Activated CD4-positive, alpha-beta T cell treated with anti-CD3 and anti-CD28 coated beads, Interleukin-2, Interleukin-6, amounts not matched to agents 100 ng/mL and 50 ng/mL, durations not matched to agents 16 hours and 8 hours (primary cell): ENCODE results near the gene FRMD7.
"Not testable (repeated sequence)": the region's sequence is repeated elsewhere in the genome, so short reads cannot be mapped to it uniquely, and the experiment has no call there.

Experiments used
- DNase-seq: peaks from one replicate; pipeline ENCODE4 v3.0.0-alpha.2; 2020

Gene FRMD7

GRCh38 chrX:132127743-132128142 lies at the start of gene FRMD7:
TSS of gene FRMD7 (minus strand) at chrX:132128020. CDS start at chrX:132127844, 176 bp downstream.
- no peak for DNase-seq

DNA sequence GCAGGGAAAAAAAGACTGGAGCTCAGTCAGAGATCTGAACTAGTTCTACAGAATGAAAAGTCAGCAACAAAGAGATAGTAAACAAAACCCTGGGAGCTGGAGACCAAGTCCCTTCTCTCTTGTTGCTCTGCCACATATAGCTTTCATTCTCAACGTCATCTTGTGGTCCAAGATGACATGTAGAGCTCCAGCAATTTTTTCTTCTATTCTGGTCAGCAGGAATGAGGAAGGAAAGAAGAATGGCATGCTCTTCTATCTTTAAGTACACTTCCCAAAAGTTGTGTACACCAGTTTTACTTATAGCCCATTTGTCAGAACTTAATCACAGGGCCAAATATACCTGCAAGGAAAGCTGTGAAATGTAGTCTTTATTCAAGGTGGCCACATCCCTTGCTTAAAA lies 45.8 kb upstream of the FRMD7 start:
- no peak for DNase-seq

- no peak for DNase-seq
Measured at GRCh38 chrX:132171881-132172280, 44.1 kb upstream of the FRMD7 start.

- DNase-seq = no peak
Measured at GRCh38 chrX:132171478-132171877, 43.7 kb upstream of the FRMD7 start.

DNA sequence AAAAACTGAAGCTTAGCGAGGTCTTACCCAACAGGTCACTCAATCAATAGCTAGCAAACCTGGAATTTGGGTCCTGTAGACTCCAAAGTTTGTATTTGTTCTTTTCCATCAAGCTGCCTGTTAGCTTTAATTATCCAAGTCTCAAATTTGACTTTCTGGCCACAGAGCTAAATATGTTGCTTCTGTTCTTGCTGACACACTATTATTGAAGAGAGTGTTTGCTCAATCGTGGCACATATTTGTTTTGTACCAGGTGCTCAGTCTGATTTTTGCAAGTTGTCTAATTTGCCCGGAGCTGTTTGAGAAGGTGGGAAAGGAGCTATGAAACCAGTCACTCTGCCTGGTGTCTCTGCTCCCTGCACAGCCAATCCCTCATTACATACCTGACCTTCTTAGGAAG lies 41.7 kb upstream of the FRMD7 start:
- DNase-seq = no peak

GRCh38 chrX:132165651-132166050 lies 37.8 kb upstream of the FRMD7 start:
- no peak for DNase-seq

DNA sequence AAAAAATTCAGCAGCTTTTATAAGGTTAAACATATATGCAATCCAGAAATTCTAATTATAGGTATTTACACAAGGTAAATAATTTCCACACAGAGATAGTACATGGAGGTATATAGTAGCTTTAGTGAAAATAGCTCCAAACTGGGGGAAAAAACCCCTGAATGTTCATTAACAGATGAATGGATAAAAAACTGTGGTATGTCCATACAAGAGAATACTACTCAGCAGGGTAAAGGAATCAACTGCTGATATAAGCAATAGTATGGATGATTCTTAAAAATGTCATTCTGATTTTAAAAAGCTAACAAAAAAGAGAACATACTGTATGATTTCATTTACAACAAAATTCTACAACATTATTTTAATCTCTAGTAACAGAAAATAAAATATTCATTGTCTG lies 37.2 kb upstream of the FRMD7 start:
- DNase-seq = no peak

DNA sequence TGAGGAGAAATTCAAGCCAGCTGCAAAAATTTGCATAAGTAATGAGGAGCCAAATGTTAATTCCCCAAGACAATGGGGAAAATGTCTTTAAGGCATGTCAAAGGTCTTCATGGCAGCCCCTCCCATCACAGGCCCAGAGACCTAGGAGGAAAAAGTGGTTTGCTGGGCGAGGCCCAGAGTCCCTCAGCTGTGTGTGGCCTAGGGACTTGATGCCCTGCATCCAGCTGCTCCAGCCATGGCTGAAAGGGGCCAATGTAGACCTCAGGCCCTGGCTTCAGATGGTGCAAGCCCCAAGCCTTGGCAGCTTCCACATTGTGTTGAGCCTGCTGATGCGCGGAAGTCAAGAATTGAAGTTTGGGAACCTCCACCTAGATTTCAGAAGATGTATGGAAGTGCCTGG lies 35.3 kb upstream of the FRMD7 start:
- not testable (repeated sequence) for DNase-seq

GRCh38 chrX:132153166-132153565 lies 25.3 kb upstream of the FRMD7 start:
- DNase-seq = no peak

DNA sequence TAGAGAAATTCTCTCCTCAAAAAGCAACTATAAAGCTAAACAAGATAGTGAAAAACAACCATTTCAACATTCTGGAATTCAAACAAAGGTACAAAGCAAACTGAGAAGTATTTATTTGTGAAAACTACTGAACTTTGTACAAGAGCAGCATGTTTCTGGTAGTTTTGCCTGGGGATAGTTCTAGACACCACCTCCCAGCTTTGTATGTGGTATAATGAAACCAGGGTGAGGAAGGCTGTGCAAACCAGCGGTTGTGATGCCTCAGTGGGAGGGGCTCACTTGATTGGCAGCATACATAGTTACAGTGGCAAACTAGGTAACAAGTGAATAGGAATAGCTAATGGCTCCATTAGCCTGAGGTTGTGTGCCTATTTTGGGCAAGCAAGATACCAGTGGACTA lies 18.6 kb upstream of the FRMD7 start:
- DNase-seq = no peak

DNA sequence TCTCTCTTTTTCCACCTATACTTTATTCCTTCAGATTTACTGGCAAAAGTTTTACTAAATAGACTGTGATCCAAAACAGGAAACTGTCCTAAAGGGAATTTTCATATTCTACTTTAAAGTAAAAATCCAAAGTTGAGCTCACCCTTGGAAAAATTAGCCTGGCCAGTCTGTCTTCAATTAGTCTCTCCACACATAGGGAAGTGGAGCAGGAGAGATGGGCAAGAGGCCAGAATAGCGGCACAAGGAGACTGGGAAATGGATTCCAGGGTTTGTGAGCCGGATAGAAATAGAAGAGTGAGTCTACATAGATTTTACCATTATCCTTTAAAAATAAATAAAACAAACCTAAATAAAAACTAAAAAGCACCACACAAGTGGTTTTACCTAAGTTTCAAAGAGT lies 16.2 kb upstream of the FRMD7 start:
- DNase-seq = no peak

- no peak for DNase-seq
Measured at GRCh38 chrX:132125906-132126305, 1.9 kb downstream of the FRMD7 start.

GRCh38 chrX:132120913-132121312 lies 6.9 kb downstream of the FRMD7 start:
- no peak for DNase-seq

DNA sequence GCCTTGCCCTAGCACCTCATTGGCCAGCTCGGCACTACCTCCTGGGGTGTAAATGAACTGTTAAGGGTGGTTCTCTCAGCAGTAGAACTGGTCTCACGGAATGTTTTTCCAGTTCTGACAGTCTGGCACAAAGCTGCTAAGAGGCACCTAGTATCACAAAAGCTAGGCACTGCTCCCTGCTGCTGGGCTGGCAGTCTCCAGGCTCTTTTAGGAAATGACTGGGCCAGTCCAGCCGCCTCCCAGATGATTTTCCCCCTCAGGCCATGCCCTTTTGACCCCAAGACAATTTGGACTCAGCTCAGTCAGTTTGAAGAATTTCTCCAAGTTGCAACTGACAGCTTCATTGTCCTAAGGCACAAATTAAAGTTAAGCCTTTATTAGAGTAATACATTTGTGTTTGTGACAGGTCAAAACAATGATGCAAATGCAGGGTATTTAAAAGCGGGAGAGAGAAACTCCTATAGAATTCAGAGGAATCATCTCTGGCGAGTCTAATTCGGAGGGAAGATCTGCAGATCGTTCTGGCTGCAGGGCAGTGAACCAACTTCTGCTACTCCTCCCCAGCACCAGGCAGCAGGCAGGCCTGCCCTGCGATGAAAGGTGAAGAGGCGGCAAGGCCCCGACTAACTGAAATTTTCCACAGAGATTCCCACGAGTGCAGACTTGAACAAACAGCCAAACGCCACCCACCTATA lies 7.9 kb downstream of the FRMD7 start:
- no peak for DNase-seq

DNA sequence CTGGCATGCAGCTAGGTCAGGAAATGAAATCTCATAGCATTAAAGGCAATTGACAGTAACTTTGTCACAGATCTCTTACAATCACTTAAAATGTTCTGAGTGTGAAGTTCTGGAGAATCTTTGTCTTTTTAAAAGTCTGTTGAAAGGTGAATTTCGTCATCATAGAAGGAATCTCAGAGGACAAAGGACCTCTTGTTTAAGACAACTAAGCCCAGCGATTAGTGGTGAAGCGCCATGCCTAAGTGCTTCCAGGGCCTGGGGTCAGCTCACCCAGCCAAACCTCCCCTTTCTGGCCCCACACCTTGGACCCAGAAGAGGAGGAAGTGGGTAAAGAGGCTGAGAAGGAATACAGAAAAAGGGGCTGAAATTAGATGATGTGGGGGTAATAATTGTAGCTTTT lies 8.5 kb downstream of the FRMD7 start:
- DNase-seq = no peak

GRCh38 chrX:132118358-132118757 lies 9.5 kb downstream of the FRMD7 start:
- DNase-seq = no peak

- DNase-seq = no peak
Measured at GRCh38 chrX:132115792-132116191, 12.0 kb downstream of the FRMD7 start.

- DNase-seq = no peak
Measured at GRCh38 chrX:132114607-132115006, 13.2 kb downstream of the FRMD7 start.

DNA sequence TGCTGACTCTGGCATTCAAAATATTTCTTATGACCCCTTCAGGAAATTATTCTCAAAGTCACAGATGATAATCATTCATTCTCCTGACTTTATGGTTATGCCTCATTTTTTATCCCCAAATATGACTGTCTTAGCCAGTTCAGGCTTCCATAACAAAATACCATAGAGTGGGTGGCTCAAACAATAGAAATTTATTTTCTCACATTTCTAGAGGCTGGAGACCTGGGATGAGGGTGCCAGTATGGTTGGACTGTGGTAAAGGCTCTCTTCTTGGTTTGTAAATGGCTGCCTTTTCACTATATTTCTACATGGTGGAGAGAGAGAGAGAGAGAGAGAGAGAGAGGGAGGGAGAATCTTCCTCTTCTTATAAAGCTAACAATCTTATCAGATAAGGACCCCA lies 20.5 kb downstream of the FRMD7 start:
- no peak for DNase-seq

- DNase-seq = no peak
Measured at GRCh38 chrX:132101799-132102198, 26.0 kb downstream of the FRMD7 start.

GRCh38 chrX:132101206-132101605 lies 26.6 kb downstream of the FRMD7 start:
- DNase-seq = no peak

DNA sequence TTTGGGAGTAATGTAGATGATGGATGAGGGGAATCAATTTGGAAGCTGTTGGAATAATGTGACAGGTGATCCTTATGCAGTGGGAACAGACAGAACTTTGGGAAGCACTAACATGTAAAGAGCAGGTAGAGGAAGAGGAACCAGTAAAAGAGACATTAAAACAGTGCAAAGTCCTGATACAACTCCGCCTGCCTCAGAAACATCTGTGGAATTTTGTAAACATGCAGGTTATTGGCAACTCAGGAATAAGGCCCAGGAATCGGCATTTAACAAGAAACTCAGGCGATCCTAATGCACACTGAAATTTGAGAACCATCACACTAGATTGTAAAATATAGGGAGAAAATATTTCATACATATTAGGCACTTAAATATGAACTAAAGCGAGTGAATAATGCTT lies 29.1 kb downstream of the FRMD7 start:
- not testable (repeated sequence) for DNase-seq

DNA sequence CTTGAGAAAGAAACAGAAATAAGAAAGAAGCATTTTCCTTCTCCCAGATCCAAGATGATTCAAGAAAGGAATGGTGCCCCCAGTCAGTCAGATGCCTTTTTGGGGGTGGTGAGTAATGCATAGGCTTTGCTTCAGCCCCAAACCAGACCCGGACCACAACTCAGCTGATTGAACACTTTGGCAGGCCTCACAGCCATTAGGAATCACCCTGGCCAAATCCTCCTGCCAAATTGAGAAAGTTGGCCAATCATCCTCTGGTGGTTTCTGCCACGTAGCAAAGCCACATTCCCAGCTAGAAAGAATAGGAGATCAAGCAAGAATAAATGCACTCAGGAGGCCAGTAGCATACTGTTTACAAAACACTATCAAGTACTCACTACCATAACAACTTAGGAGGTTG lies 33.7 kb downstream of the FRMD7 start:
- no peak for DNase-seq

DNA sequence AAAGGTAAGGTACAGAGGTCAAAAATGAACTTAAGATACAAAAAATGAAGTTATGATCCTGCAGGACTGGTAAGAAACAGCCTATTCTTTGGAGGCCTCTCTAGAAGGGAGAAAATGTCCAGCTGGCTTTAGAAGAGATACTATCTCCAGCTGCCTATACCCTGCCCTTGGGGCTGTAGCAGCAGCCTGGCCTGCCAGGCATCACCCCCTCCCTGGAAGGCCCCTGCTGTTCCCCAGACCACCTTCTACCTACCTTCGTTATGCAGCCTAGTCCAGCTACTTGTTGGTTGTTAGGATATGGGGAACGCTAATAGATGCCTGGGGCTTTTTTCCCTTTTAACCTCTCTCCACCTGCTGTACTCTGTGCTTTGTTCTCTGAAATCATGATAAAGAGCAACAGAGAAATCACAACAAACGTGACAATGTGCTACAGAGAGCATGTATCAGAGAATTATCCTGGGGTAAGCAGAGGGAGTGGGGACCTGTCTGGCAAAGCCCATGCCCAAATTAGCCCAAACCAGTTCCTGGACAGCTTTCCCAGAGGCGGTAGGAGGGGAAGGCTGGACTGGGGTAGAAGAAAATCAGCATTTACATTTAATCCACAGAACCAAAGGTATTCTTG lies 34.5 kb downstream of the FRMD7 start:
- no peak for DNase-seq
